ENCODE measurements around the gene FMO1.

Gene FMO1

DNA sequence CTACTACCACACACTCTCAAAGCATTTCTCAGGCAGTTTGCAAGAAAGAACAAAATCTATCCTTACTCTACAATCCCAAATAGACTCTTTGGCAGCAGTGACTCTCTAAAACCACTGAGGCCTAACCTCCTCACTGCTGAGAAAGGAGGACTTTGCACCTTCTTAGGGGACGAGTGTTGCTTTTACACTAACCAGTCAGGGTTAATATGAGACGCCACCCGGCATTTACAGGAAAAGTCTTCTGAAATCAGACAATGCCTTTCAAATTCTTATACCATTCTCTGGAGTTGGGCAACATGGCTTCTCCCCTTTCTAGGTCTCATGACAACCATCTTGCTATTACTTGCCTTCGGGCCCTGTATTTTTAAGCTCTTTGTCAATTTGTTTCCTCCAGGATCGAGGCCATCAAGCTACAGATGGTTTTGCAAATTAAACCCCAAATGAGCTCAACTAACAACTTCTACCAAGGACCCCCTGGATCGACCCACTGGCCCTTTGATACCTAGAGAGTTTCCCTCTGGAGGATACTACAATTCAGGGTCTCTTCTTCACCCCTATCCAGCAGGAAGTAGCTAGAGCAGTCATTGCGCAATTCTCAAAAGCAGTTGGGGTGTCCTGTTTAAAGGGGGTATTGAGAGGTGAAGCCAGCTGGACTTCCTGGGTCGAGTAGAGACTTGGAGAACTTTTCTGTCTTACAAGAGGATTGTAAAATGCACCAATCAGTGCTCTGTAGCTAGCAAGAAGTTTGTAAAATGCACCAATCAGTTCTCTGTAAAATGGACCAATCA lies 63.7 kb downstream of the FMO1 start:
- no peak overlapping the region for H3K27ac Mint-ChIP-seq
- no peak overlapping the region for H3K4me3 Mint-ChIP-seq
- no peak for DNase-seq
- CTCF ChIA-PET, result interaction anchor here (1.7 to 2.9 kb wide), 4 partner anchors 55 to 344 kb away, joined by 5 to 74 read pairs (median 18); partner anchors contain the start of gene FMO1
- no peaks in the 10 kb centered on the region for H3K9me3 Mint-ChIP-seq
- no peaks in the 10 kb centered on the region for H3K36me3 Mint-ChIP-seq
- peaks cover 14% of the 10 kb centered on the region for H3K4me1 Mint-ChIP-seq
- H3K27me3 Mint-ChIP-seq, result no peaks in the 10 kb centered on the region

- Mint-ChIP-seq H3K9me3 (no peaks in the 10 kb centered on the region), H3K27me3 (no peaks in the 10 kb centered on the region), H3K4me1 (peaks cover 14% of the 10 kb centered on the region), H3K27ac (no peak overlapping the region), H3K36me3 (no peaks in the 10 kb centered on the region), H3K4me3 (peak overlapping the region; percentile 73)
- no peak for DNase-seq
- CTCF ChIA-PET, result interaction anchor here (0.6 to 2.9 kb wide), 31 partner anchors 9 to 1727 kb away, joined by 3 to 74 read pairs (median 4); partner anchors contain the start of genes F5, FMO1 and PRRC2C
Observed at GRCh38 chr1:171313319-171313834, 65.1 kb downstream of the FMO1 start.

- H3K36me3 Mint-ChIP-seq, result no peaks in the 10 kb centered on the region
Observed at GRCh38 chr1:171313835-171314320, 65.6 kb downstream of the FMO1 start, which contains the start of gene FMO4. TSS of gene FMO4 (plus strand) at chr1:171314183. CDS start at chr1:171319826, 5,643 bp downstream.

GRCh38 chr1:171329251-171329650 lies 81.0 kb downstream of the FMO1 start:
- H3K36me3 Mint-ChIP-seq, result no peaks in the 10 kb centered on the region
- H3K4me3 Mint-ChIP-seq, result no peak overlapping the region
- no peak overlapping the region for H3K27ac Mint-ChIP-seq
- CTCF ChIA-PET, result no interaction called here
- H3K9me3 Mint-ChIP-seq, result no peaks in the 10 kb centered on the region
- no peaks in the 10 kb centered on the region for H3K27me3 Mint-ChIP-seq
- no peaks in the 10 kb centered on the region for H3K4me1 Mint-ChIP-seq
- DNase-seq, result no peak

More at GRCh38 chr1:171313835-171314320, 65.6 kb downstream of the FMO1 start, which contains the start of gene FMO4:
- peak within 1 kb of the TSS; percentile 73 for H3K4me3 Mint-ChIP-seq
- peak within 1 kb of the TSS; percentile 86 for H3K27ac Mint-ChIP-seq
- no peaks in the 10 kb centered on the region for H3K9me3 Mint-ChIP-seq
- H3K4me1 Mint-ChIP-seq, result peaks cover 14% of the 10 kb centered on the region
- CTCF ChIA-PET, result interaction anchor here (0.8 to 2.9 kb wide), 31 partner anchors 9 to 643 kb away, joined by 3 to 74 read pairs (median 4); partner anchors contain the start of genes FMO1 and PRRC2C
- peak; percentile 91 for DNase-seq
- no peaks in the 10 kb centered on the region for H3K27me3 Mint-ChIP-seq

GRCh38 chr1:171334024-171334640 lies 85.8 kb downstream of the FMO1 start:
- Mint-ChIP-seq H3K4me3 (no peak overlapping the region), H3K36me3 (no peaks in the 10 kb centered on the region), H3K9me3 (no peaks in the 10 kb centered on the region), H3K27ac (no peak overlapping the region), H3K4me1 (no peaks in the 10 kb centered on the region), H3K27me3 (no peaks in the 10 kb centered on the region)
- no peak for DNase-seq
- CTCF ChIA-PET, result no interaction called here
